Activated CD4-positive, alpha-beta T cell treated with anti-CD3 and anti-CD28 coated beads, Interleukin-2, amount 10 ng/mL, durations not matched to agents 7 days and 5 days (primary cell): ENCODE measurements around the gene UNC80. TPM values are rescaled to one million over a fixed set of nuclear protein-coding genes. Genes with fewer than 3 reads are reported as not detected.

Experiments used
- CTCF ChIA-PET: fragments of 350-600 bp; sonication (Branson Sonifier 250); formaldehyde crosslinking; loops from one replicate; lab custom pipeline; 2021; ENCODE audit warnings: antibody characterized with exemption; lab: Charles Lee
- POLR2A ChIA-PET: fragments of 350-600 bp; sonication (Branson Sonifier 250); formaldehyde crosslinking; loops from one replicate; lab custom pipeline; 2021; ENCODE audit warnings: antibody characterized with exemption; lab: Charles Lee
- DNase-seq: peaks from one replicate; pipeline ENCODE4 v3.0.0-alpha.2; 2020
- H3K27ac Mint-ChIP-seq: one replicate; pipeline ENCODE4 v1.8.0; 2021; ENCODE audit warnings: mild to moderate bottlenecking, moderate library complexity, mixed read lengths
- H3K27me3 Mint-ChIP-seq: one replicate; pipeline ENCODE4 v1.8.0; 2021; ENCODE audit warnings: mixed read lengths
- H3K36me3 Mint-ChIP-seq: one replicate; pipeline ENCODE4 v1.8.0; 2021; ENCODE audit warnings: low read depth, mixed read lengths
- H3K4me1 Mint-ChIP-seq: one replicate; pipeline ENCODE4 v1.8.0; 2021; ENCODE audit warnings: mixed read lengths
- H3K4me3 Mint-ChIP-seq: one replicate; pipeline ENCODE4 v1.8.0; 2021; ENCODE audit warnings: mild to moderate bottlenecking, moderate library complexity, mixed read lengths
- H3K9me3 Mint-ChIP-seq: one replicate; pipeline ENCODE4 v1.8.0; 2021; ENCODE audit warnings: mixed read lengths
- total RNA-seq, 2 experiments: library from RNA; stranded (reverse); gene quantifications; one replicate each; pipeline ENCODE4 v1.2.3, GENCODE V29; 2021

UNC80 gene
- total RNA-seq, 2 experiments from 2014 or later = not detected

GRCh38 chr2:209821806-209822205 lies 50.2 kb downstream of the UNC80 start:
- no peaks in the 10 kb centered on the region for H3K27me3 Mint-ChIP-seq
- DNase-seq = no peak
- no peaks in the 10 kb centered on the region for H3K36me3 Mint-ChIP-seq
- ChIA-PET POLR2A (no interaction called here), CTCF (no interaction called here)
- no peaks in the 10 kb centered on the region for H3K9me3 Mint-ChIP-seq
- H3K27ac Mint-ChIP-seq = no peak overlapping the region
- H3K4me3 Mint-ChIP-seq = no peak overlapping the region
- no peaks in the 10 kb centered on the region for H3K4me1 Mint-ChIP-seq

- Mint-ChIP-seq H3K27ac (no peak overlapping the region), H3K9me3 (no peaks in the 10 kb centered on the region), H3K4me3 (no peak overlapping the region), H3K27me3 (no peaks in the 10 kb centered on the region), H3K4me1 (no peaks in the 10 kb centered on the region), H3K36me3 (no peaks in the 10 kb centered on the region)
- ChIA-PET POLR2A (no interaction called here), CTCF (no interaction called here)
- no peak for DNase-seq
Observed at GRCh38 chr2:209823484-209823883, 51.9 kb downstream of the UNC80 start.

GRCh38 chr2:209824391-209824790 lies 52.8 kb downstream of the UNC80 start:
- H3K9me3 Mint-ChIP-seq = no peaks in the 10 kb centered on the region
- CTCF ChIA-PET = no interaction called here
- H3K27me3 Mint-ChIP-seq = no peaks in the 10 kb centered on the region

GRCh38 chr2:209830722-209831465 lies 59.3 kb downstream of the UNC80 start:
- DNase-seq = no peak
- Mint-ChIP-seq H3K4me1 (no peaks in the 10 kb centered on the region), H3K4me3 (no peak overlapping the region), H3K27me3 (no peaks in the 10 kb centered on the region), H3K27ac (no peak overlapping the region), H3K36me3 (no peaks in the 10 kb centered on the region), H3K9me3 (no peaks in the 10 kb centered on the region)
- CTCF ChIA-PET = interaction anchor here (1.6 kb wide), 1 partner anchor 8 kb away, joined by 5 read pairs; no protein-coding TSS in a partner anchor
- POLR2A ChIA-PET = no interaction called here

More at GRCh38 chr2:209824391-209824790, 52.8 kb downstream of the UNC80 start:
- Mint-ChIP-seq H3K4me3 (no peak overlapping the region), H3K27ac (no peak overlapping the region), H3K4me1 (no peaks in the 10 kb centered on the region), H3K36me3 (no peaks in the 10 kb centered on the region)
- POLR2A ChIA-PET = no interaction called here
- no peak for DNase-seq

- no peaks in the 10 kb centered on the region for H3K9me3 Mint-ChIP-seq
- H3K27me3 Mint-ChIP-seq = no peaks in the 10 kb centered on the region
- no peak overlapping the region for H3K4me3 Mint-ChIP-seq
- H3K27ac Mint-ChIP-seq = no peak overlapping the region
- CTCF ChIA-PET = no interaction called here
- no peaks in the 10 kb centered on the region for H3K36me3 Mint-ChIP-seq
- POLR2A ChIA-PET = no interaction called here
- no peaks in the 10 kb centered on the region for H3K4me1 Mint-ChIP-seq
- no peak for DNase-seq
Observed at GRCh38 chr2:209834767-209835166, 63.1 kb downstream of the UNC80 start.

GRCh38 chr2:209840434-209840833 lies 68.8 kb downstream of the UNC80 start:
- Mint-ChIP-seq H3K27me3 (no peaks in the 10 kb centered on the region), H3K36me3 (no peaks in the 10 kb centered on the region), H3K4me3 (no peak overlapping the region), H3K9me3 (no peaks in the 10 kb centered on the region), H3K4me1 (no peaks in the 10 kb centered on the region), H3K27ac (no peak overlapping the region)
- ChIA-PET POLR2A (no interaction called here), CTCF (no interaction called here)
- no peak for DNase-seq

GRCh38 chr2:209845666-209846065 lies 74.0 kb downstream of the UNC80 start:
- no peaks in the 10 kb centered on the region for H3K9me3 Mint-ChIP-seq
- H3K4me3 Mint-ChIP-seq = no peak overlapping the region
- H3K27ac Mint-ChIP-seq = no peak overlapping the region
- CTCF ChIA-PET = no interaction called here
- DNase-seq = no peak
- H3K27me3 Mint-ChIP-seq = no peaks in the 10 kb centered on the region
- no peaks in the 10 kb centered on the region for H3K4me1 Mint-ChIP-seq
- H3K36me3 Mint-ChIP-seq = no peaks in the 10 kb centered on the region
- POLR2A ChIA-PET = no interaction called here

- no peak for DNase-seq
- no peaks in the 10 kb centered on the region for H3K27me3 Mint-ChIP-seq
- ChIA-PET CTCF (no interaction called here), POLR2A (no interaction called here)
- no peaks in the 10 kb centered on the region for H3K9me3 Mint-ChIP-seq
- no peaks in the 10 kb centered on the region for H3K4me1 Mint-ChIP-seq
- no peak overlapping the region for H3K27ac Mint-ChIP-seq
- no peaks in the 10 kb centered on the region for H3K36me3 Mint-ChIP-seq
- H3K4me3 Mint-ChIP-seq = no peak overlapping the region
Observed at GRCh38 chr2:209864716-209865295, 93.2 kb downstream of the UNC80 start.

GRCh38 chr2:209868271-209868994 lies 96.8 kb downstream of the UNC80 start:
- POLR2A ChIA-PET = no interaction called here
- CTCF ChIA-PET = interaction anchor here (0.6 kb wide), 1 partner anchor 1693 kb away, joined by 3 read pairs; no protein-coding TSS in a partner anchor
- no peaks in the 10 kb centered on the region for H3K27me3 Mint-ChIP-seq
- H3K4me1 Mint-ChIP-seq = no peaks in the 10 kb centered on the region
- H3K4me3 Mint-ChIP-seq = no peak overlapping the region
- no peak for DNase-seq
- H3K36me3 Mint-ChIP-seq = no peaks in the 10 kb centered on the region
- H3K9me3 Mint-ChIP-seq = no peaks in the 10 kb centered on the region
- no peak overlapping the region for H3K27ac Mint-ChIP-seq

GRCh38 chr2:209870067-209870466 lies 98.4 kb downstream of the UNC80 start:
- no peak overlapping the region for H3K27ac Mint-ChIP-seq
- H3K4me3 Mint-ChIP-seq = no peak overlapping the region
- POLR2A ChIA-PET = no interaction called here

GRCh38 chr2:209872675-209873074 lies 101.0 kb downstream of the UNC80 start:
- CTCF ChIA-PET = no interaction called here
- no peak for DNase-seq
- no peak overlapping the region for H3K27ac Mint-ChIP-seq
- H3K4me1 Mint-ChIP-seq = no peaks in the 10 kb centered on the region
- no peaks in the 10 kb centered on the region for H3K36me3 Mint-ChIP-seq
- POLR2A ChIA-PET = no interaction called here
- H3K4me3 Mint-ChIP-seq = no peak overlapping the region
- H3K9me3 Mint-ChIP-seq = no peaks in the 10 kb centered on the region
- H3K27me3 Mint-ChIP-seq = no peaks in the 10 kb centered on the region

More at GRCh38 chr2:209870067-209870466, 98.4 kb downstream of the UNC80 start:
- Mint-ChIP-seq H3K4me1 (no peaks in the 10 kb centered on the region), H3K27me3 (no peaks in the 10 kb centered on the region), H3K9me3 (no peaks in the 10 kb centered on the region), H3K36me3 (no peaks in the 10 kb centered on the region)
- CTCF ChIA-PET = no interaction called here
- DNase-seq = no peak

GRCh38 chr2:209875270-209875669 lies 103.6 kb downstream of the UNC80 start:
- Mint-ChIP-seq H3K9me3 (no peaks in the 10 kb centered on the region), H3K4me3 (no peak overlapping the region), H3K4me1 (no peaks in the 10 kb centered on the region), H3K27me3 (no peaks in the 10 kb centered on the region), H3K36me3 (no peaks in the 10 kb centered on the region), H3K27ac (no peak overlapping the region)
- ChIA-PET POLR2A (no interaction called here), CTCF (no interaction called here)
- no peak for DNase-seq

- H3K4me3 Mint-ChIP-seq = no peak overlapping the region
- no peak overlapping the region for H3K27ac Mint-ChIP-seq
- no peak for DNase-seq
- no peaks in the 10 kb centered on the region for H3K36me3 Mint-ChIP-seq
- no peaks in the 10 kb centered on the region for H3K4me1 Mint-ChIP-seq
- H3K9me3 Mint-ChIP-seq = no peaks in the 10 kb centered on the region
- H3K27me3 Mint-ChIP-seq = no peaks in the 10 kb centered on the region
- CTCF ChIA-PET = no interaction called here
- POLR2A ChIA-PET = no interaction called here
Observed at GRCh38 chr2:209876211-209876610, 104.6 kb downstream of the UNC80 start.
